Measurements from ENCODE around the gene SIRPA. TPM values are rescaled to one million over a fixed set of nuclear protein-coding genes. Genes with fewer than 3 reads are reported as not detected.

Gene SIRPA
- total and polyA plus RNA-seq, 2 of the 4 experiments (the other 2 are of a cell fraction) = 9.9 to 40.2 TPM

- Histone ChIP-seq H3K27ac (ENCODE audit: insufficient read depth, low read length) (no peak overlapping the region), H3K27me3 (ENCODE audit: control insufficient read depth, insufficient read depth, low read length) (peaks cover 56% of the 10 kb centered on the region), H2AFZ (replicated peaks; ENCODE audit: low read length, poor library complexity) (no peak overlapping the region), H4K8ac (ENCODE audit: low read depth in 2 of 2, low read length in 2 of 2) (no peak overlapping the region), H2AK5ac (ENCODE audit: low read depth, low read length) (no peak overlapping the region), H3K4me2 (ENCODE audit: low read depth, low read length) (no peak overlapping the region), H3K4me3 (ENCODE audit: insufficient read depth, low read depth, low read length) (no peak overlapping the region), H2BK15ac (ENCODE audit: low read depth, low read length) (no peak overlapping the region), H3K4me1 (ENCODE audit: control insufficient read depth, insufficient read depth, low read length) (no peaks in the 10 kb centered on the region), H3K36me3 (ENCODE audit: control insufficient read depth, insufficient read depth, low read length) (no peaks in the 10 kb centered on the region), H3K23ac (ENCODE audit: low read depth, low read length) (no peak overlapping the region), H2BK20ac (ENCODE audit: low read depth, low read length) (no peak overlapping the region), H3K56ac (ENCODE audit: extremely low read depth, insufficient read depth, low read length) (no peak overlapping the region), H3K9me1 (ENCODE audit: insufficient read depth, low read length) (no peaks in the 10 kb centered on the region), H4K91ac (ENCODE audit: insufficient read depth, low read depth, low read length) (no peak overlapping the region), H3K18ac (ENCODE audit: low read depth, low read length) (no peak overlapping the region), H3K9ac (ENCODE audit: low read depth, low read length) (no peak overlapping the region), H2BK5ac (ENCODE audit: low read depth, low read length, poor library complexity, severe bottlenecking) (no peak overlapping the region), H3K9me3 (ENCODE audit: control insufficient read depth, insufficient read depth, low read length) (no peaks in the 10 kb centered on the region), H3K4ac (ENCODE audit: low read depth, low read length) (no peak overlapping the region), H2BK120ac (ENCODE audit: low read depth, low read length) (no peak overlapping the region), H2AK9ac (replicated peaks; ENCODE audit: low read depth, low read length, poor library complexity) (no peak overlapping the region), H3K79me1 (ENCODE audit: low read depth in 1 of 2, low read length in 2 of 2) (no peaks in the 10 kb centered on the region), H4K5ac (ENCODE audit: low read depth, low read length) (no peak overlapping the region), H3K14ac (replicated peaks; ENCODE audit: low read depth, low read length) (no peak overlapping the region), H4K20me1 (ENCODE audit: insufficient read depth, low read length) (no peaks in the 10 kb centered on the region)
- 40% methylated on average over 12 of the region's 14 CpGs; no CpG with 5 or more reads in 1 of the 2 experiments for WGBS, 2 experiments (ENCODE audit: extremely low coverage in 2 of 2, insufficient read length in 1 of 2)
- dilution Hi-C loops (cut with HindIII; ENCODE audit: low sequenced_read_pairs, unreplicated experiment) = no loop called here
- ChIA-PET POLR2A (ENCODE audit: unreplicated experiment) (no interaction called here), CTCF (interaction anchor here (0.7 to 1.6 kb wide), 3 partner anchors 24 to 413 kb away, joined by 3 to 13 read pairs (median 3); no protein-coding TSS in a partner anchor)
- TF ChIP-seq CHD1 (IDR thresholded peaks at IDR 0.05; ENCODE audit: low read depth, low read length) (no peak), USF2 (IDR thresholded peaks at IDR 0.05; ENCODE audit: low read depth, low read length) (no peak), FOS (IDR thresholded peaks at IDR 0.05; ENCODE audit: low read depth, low read length) (no peak), RAD21 (IDR thresholded peaks at IDR 0.05; ENCODE audit: low read length) (no peak), POLR2A (IDR thresholded peaks at IDR 0.05; ENCODE audit: low read depth, low read length) (no peak), SMC3 (IDR thresholded peaks at IDR 0.05; ENCODE audit: low read depth, low read length) (0 out of 2 replicates have a peak, but pooled peaks have one; percentile 1), CTCF (conservative IDR thresholded peaks at IDR 0.05; ENCODE audit: low read depth, low read length) (0 out of 2 replicates have a peak, but pooled peaks have one; percentile 8), RFX5 (IDR thresholded peaks at IDR 0.05; ENCODE audit: low read depth, low read length) (no peak), NFE2L2 (IDR thresholded peaks at IDR 0.05; ENCODE audit: low read depth, low read length) (no peak), CEBPB (IDR thresholded peaks at IDR 0.05; ENCODE audit: low read depth, low read length) (no peak)
- no peak for DNase-seq
- intact Hi-C loops (cut with micrococcal nuclease) = loop anchor here (1.0 kb wide), 4 partner anchors 137 to 486 kb away; no protein-coding TSS in a partner anchor
- ATAC-seq (ENCODE audit: low read depth) = no peak
- in situ Hi-C loops (cut with MboI; ENCODE audit: low sequenced_read_pairs) = loop anchor here (5.0 to 10.0 kb wide), 2 partner anchors 170 to 207 kb away; no protein-coding TSS in a partner anchor
- BruUV-seq (replicated peaks) = no TSS peak
Measured at GRCh38 chr20:1964659-1965405, 69.6 kb downstream of the SIRPA start.
